A673 (cell line): ENCODE measurements around the gene SAP30BP.

Experiments
- CTCF ChIP-seq: fragments of 300-800, 200-600 bp; sonication (generic); conservative IDR thresholded peaks from 2 replicates; pipeline ENCODE4 v1.5.1; 2017; ENCODE audit warnings: low read depth, mild to moderate bottlenecking, antibody characterized with exemption, low read length, moderate library complexity, mixed read lengths
- EZH2 ChIP-seq: fragments of 200-600 bp; sonication (generic); IDR thresholded peaks from 2 replicates; pipeline ENCODE4 v1.6.1; 2017; ENCODE audit warnings: borderline replicate concordance, low read depth, mild to moderate bottlenecking, mixed read lengths, antibody characterized with exemption, low read length; ENCODE audit not compliant: poor library complexity, severe bottlenecking

GRCh38 chr17:75691371-75691791 lies 24.2 kb downstream of the SAP30BP start:
- TF ChIP-seq CTCF (no peak), EZH2 (no peak)
